Neuronal stem cell (in vitro differentiated cells): ENCODE results near the gene IGFN1.
"Not testable (repeated sequence)": the region's sequence is repeated elsewhere in the genome, so short reads cannot be mapped to it uniquely, and the experiment has no call there.

ENCODE experiments used
- DNase-seq: peaks from one replicate; pipeline ENCODE4 v3.0.0-alpha.2; 2013; ENCODE audit warnings: low spot score
- H2AFZ ChIP-seq: one replicate; pipeline ENCODE4 v1.6.1; 2013; ENCODE audit warnings: mild to moderate bottlenecking, low read length, inconsistent platforms
- H2AK5ac ChIP-seq: 2 replicates; pipeline ENCODE4 v1.6.1; 2013; ENCODE audit warnings: low read depth, mild to moderate bottlenecking, inconsistent platforms, low read length, moderate library complexity, mixed read lengths
- H2BK120ac ChIP-seq: 2 replicates; pipeline ENCODE4 v1.6.1; 2013; ENCODE audit warnings: low read depth, mild to moderate bottlenecking, inconsistent platforms, low read length, moderate library complexity, mixed read lengths
- H2BK12ac ChIP-seq: one replicate; pipeline ENCODE4 v1.6.1; 2013; ENCODE audit warnings: low read length, inconsistent platforms
- H2BK15ac ChIP-seq: 2 replicates; pipeline ENCODE4 v1.6.1; 2013; ENCODE audit warnings: mild to moderate bottlenecking, low read length, inconsistent platforms, mixed read lengths
- H2BK5ac ChIP-seq: one replicate; pipeline ENCODE4 v1.6.1; 2013; ENCODE audit warnings: inconsistent platforms, mild to moderate bottlenecking, low read length, moderate library complexity
- H3K14ac ChIP-seq: one replicate; pipeline ENCODE4 v1.6.1; 2013; ENCODE audit warnings: low read length, inconsistent platforms
- H3K18ac ChIP-seq: 2 replicates; pipeline ENCODE4 v1.6.1; 2013; ENCODE audit warnings: low read length, inconsistent platforms
- H3K23ac ChIP-seq: 2 replicates; pipeline ENCODE4 v1.6.1; 2013; ENCODE audit warnings: low read depth, mild to moderate bottlenecking, mixed read lengths, low read length, inconsistent platforms; ENCODE audit not compliant: poor library complexity
- H3K27ac ChIP-seq: replicated peaks from 3 replicates; pipeline ENCODE4 v1.5.1; 2013; ENCODE audit warnings: low read length, inconsistent platforms
- H3K27me3 ChIP-seq, 3 experiments: 2 replicates each; pipeline ENCODE4 v1.6.1; 2013; ENCODE audit warnings: low read length in 3 of 3, mild to moderate bottlenecking in 2 of 3, inconsistent platforms in 1 of 3, low read depth in 1 of 3, mixed read lengths in 1 of 3, moderate library complexity in 1 of 3; ENCODE audit not compliant: control insufficient read depth in 3 of 3, insufficient read depth in 3 of 3
- H3K36me3 ChIP-seq, 2 donors: replicated peaks in 1 of 2; 2 replicates each; pipeline ENCODE4 v1.6.1; 2013; ENCODE audit warnings: low read length in 2 of 2; ENCODE audit not compliant: control insufficient read depth in 2 of 2, insufficient read depth in 2 of 2
- H3K4ac ChIP-seq: 2 replicates; pipeline ENCODE4 v1.6.1; 2013; ENCODE audit warnings: inconsistent platforms, mild to moderate bottlenecking, low read length, moderate library complexity
- H3K4me1 ChIP-seq, 2 donors: 1 replicate in 1 of 2; 2 replicates in 1 of 2; pipeline ENCODE4 v1.6.1; 2013; ENCODE audit warnings: low read length in 2 of 2, low read depth in 1 of 2; ENCODE audit not compliant: control insufficient read depth in 2 of 2, insufficient read depth in 1 of 2
- H3K4me2 ChIP-seq: one replicate; pipeline ENCODE4 v1.6.1; 2013; ENCODE audit warnings: mild to moderate bottlenecking, low read length, inconsistent platforms; ENCODE audit not compliant: insufficient read depth, poor library complexity, severe bottlenecking
- H3K4me3 ChIP-seq, 2 donors: 2 replicates each; pipeline ENCODE4 v1.5.1; 2013; ENCODE audit warnings: low read length in 2 of 2, mild to moderate bottlenecking in 2 of 2, inconsistent platforms in 1 of 2, moderate library complexity in 1 of 2
- H3K79me1 ChIP-seq: one replicate; pipeline ENCODE4 v1.6.1; 2013; ENCODE audit warnings: low read depth, mild to moderate bottlenecking, inconsistent platforms, low read length, moderate library complexity
- H3K9ac ChIP-seq: one replicate; pipeline ENCODE4 v1.6.1; 2013; ENCODE audit warnings: mild to moderate bottlenecking, low read depth, low read length, inconsistent platforms; ENCODE audit not compliant: poor library complexity
- H3K9me3 ChIP-seq, 2 donors: replicated peaks in 1 of 2; 2 replicates each; pipeline versions ENCODE3 to v1.6.1; 2013; ENCODE audit warnings: low read length in 2 of 2, mild to moderate bottlenecking in 2 of 2, inconsistent platforms in 1 of 2, low read depth in 1 of 2, mixed read lengths in 1 of 2, moderate library complexity in 1 of 2; ENCODE audit not compliant: control insufficient read depth in 2 of 2, insufficient read depth in 1 of 2
- H4K8ac ChIP-seq: one replicate; pipeline ENCODE4 v1.6.1; 2013; ENCODE audit warnings: low read depth, mild to moderate bottlenecking, inconsistent platforms, low read length, moderate library complexity
- H4K91ac ChIP-seq: one replicate; pipeline ENCODE4 v1.6.1; 2013; ENCODE audit warnings: low read length, low read depth, mild to moderate bottlenecking, inconsistent platforms; ENCODE audit not compliant: poor library complexity
- WGBS, 2 donors: extraction: QIAGEN DNeasy Blood & Tissue Kit; methylation state at CpG; one replicate each; pipeline ENCODE4 v1.1.7; 2013; ENCODE audit warnings: missing lambda C conversion rate in 2 of 2, mixed read lengths in 1 of 2; ENCODE audit not compliant: insufficient read length in 2 of 2, insufficient replicate concordance in 1 of 2; ENCODE audit errors: extremely low coverage in 2 of 2; 5-methylcytosine and 5-hydroxymethylcytosine counted together

The IGFN1 gene

DNA sequence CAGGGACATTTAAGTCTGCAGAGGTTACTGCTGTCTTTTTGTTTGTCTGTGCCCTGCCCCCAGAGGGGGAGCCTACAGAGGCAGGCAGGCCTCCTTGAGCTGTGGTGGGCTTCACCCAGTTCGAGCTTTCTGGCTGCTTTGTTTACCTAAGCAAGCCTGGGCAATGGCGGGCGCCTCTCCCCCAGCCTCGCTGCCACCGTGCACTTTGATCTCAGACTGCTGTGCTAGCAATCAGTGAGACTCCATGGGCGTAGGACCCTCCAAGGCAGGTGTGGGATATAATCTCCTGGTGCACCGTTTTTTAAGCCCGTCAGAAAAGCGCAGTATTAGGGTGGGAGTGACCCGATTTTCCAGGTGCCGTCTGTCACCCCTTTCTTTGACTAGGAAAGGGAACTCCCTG, 49.0 kb downstream of the IGFN1 start:
- not testable (repeated sequence) for H3K9ac ChIP-seq, DNase-seq, H2BK5ac ChIP-seq, H2BK12ac ChIP-seq, H4K8ac ChIP-seq, H2BK15ac ChIP-seq, H2AK5ac ChIP-seq, H2BK120ac ChIP-seq, H2AFZ ChIP-seq, H4K91ac ChIP-seq, H3K4me3 ChIP-seq, H3K36me3 ChIP-seq, H3K79me1 ChIP-seq, H3K4me2 ChIP-seq, H3K9me3 ChIP-seq, H3K18ac ChIP-seq, H3K14ac ChIP-seq, H3K27ac ChIP-seq, H3K4me1 ChIP-seq, H3K23ac ChIP-seq, H3K27me3 ChIP-seq, H3K4ac ChIP-seq
- WGBS, 2 donors, result no CpG with 5 or more reads among the region's 11 CpGs

DNA sequence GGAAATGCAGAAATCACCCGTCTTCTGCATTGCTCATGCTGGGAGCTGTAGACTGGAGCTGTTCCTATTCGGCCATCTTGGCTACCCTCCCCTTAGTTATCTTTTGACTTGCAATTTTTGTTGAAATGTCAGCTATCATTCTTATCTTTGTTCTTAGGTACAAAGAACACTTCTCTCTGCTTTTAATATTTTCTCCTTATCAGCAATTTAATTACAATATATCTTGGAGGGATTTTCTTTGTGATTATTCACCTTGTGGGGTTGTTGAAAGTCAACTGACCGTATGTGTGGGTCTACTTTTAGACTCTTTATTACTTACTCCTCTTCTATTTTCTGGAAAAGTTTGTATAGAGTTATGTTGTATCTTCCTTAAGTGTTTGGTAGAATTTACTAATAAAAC, 49.5 kb downstream of the IGFN1 start:
- Histone ChIP-seq H2BK15ac (no peak overlapping the region), H3K36me3 (no peaks in the 10 kb centered on the region), H3K27me3 (peaks cover 0 to 3% (median 0%) of the 10 kb centered on the region in 3 experiments), H4K8ac (no peak overlapping the region), H3K4me3 (no peak overlapping the region), H2AFZ (no peak overlapping the region), H2AK5ac (no peak overlapping the region), H2BK12ac (no peak overlapping the region), H3K27ac (no peak overlapping the region), H3K23ac (no peak overlapping the region), H3K4me1 (no peaks in the 10 kb centered on the region), H2BK5ac (no peak overlapping the region), H3K4ac (no peak overlapping the region), H2BK120ac (no peak overlapping the region), H3K4me2 (no peak overlapping the region), H4K91ac (no peak overlapping the region), H3K9ac (no peak overlapping the region), H3K79me1 (no peaks in the 10 kb centered on the region), H3K9me3 (no peaks in the 10 kb centered on the region), H3K18ac (no peak overlapping the region), H3K14ac (no peak overlapping the region)
- whole genome bisulfite sequencing, 2 donors, result no CpG with 5 or more reads among the region's 3 CpGs
- DNase-seq, result no peak

DNA sequence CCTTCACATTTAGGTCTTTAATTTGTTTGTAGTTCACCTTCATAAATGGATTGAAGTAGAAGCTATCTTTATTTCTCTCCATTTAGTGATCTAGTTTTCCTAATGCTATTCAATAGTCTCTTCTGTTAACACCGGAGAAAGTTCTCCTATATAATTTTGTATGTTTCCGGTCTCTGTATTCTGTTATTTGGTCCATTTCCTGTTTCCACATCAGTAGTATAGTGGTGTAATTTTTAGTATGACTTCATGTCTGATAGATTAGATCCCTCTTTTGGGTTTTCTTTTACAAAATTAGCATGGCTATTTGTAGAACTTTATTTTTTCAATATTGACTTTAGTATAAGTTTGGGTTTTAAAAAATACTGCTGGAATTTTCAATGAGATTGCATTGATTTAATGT, 51.1 kb downstream of the IGFN1 start:
- no peaks in the 10 kb centered on the region for H3K4me1 ChIP-seq

DNA sequence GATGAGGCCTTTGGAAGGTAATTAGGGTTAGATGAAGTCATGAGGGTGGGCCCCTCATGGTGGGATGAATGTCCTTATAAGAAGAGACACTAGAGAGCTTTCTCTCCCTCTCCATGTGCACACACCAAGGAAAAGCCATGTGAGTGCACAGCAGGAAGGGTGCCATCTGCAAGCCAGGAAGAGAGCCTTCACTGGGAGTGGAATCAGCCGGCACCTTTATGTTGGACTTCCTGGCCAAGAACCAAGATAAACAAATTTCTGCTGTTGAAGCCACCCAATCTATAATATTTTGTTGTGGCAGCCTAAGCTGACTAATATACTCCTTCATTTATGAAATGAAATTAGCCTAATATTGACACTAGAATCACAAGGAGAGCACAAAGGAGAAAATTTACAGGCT, 54.5 kb downstream of the IGFN1 start:
- no peak overlapping the region for H3K14ac ChIP-seq
- H2AFZ ChIP-seq, result no peak overlapping the region
- no peak overlapping the region for H3K4me2 ChIP-seq
- no peak overlapping the region for H3K4me3 ChIP-seq
- H3K36me3 ChIP-seq, result no peaks in the 10 kb centered on the region
- H3K9ac ChIP-seq, result no peak overlapping the region
- H3K27ac ChIP-seq, result no peak overlapping the region
- no peaks in the 10 kb centered on the region for H3K9me3 ChIP-seq
- DNase-seq, result no peak
- no peak overlapping the region for H2BK15ac ChIP-seq
- H2BK120ac ChIP-seq, result no peak overlapping the region
- no peaks in the 10 kb centered on the region for H3K79me1 ChIP-seq
- H4K8ac ChIP-seq, result no peak overlapping the region
- WGBS, 2 donors, result no CpG with 5 or more reads among the region's 1 CpG
- H3K23ac ChIP-seq, result no peak overlapping the region
- H4K91ac ChIP-seq, result no peak overlapping the region
- no peak overlapping the region for H2BK12ac ChIP-seq
- peaks cover 0 to 13% (median 0%) of the 10 kb centered on the region in 3 experiments for H3K27me3 ChIP-seq
- no peak overlapping the region for H2AK5ac ChIP-seq
- no peaks in the 10 kb centered on the region for H3K4me1 ChIP-seq
- no peak overlapping the region for H2BK5ac ChIP-seq
- no peak overlapping the region for H3K4ac ChIP-seq
- no peak overlapping the region for H3K18ac ChIP-seq

More for the DNA sequence above, 51.1 kb downstream of the IGFN1 start:
- no peak overlapping the region for H2AFZ ChIP-seq
- no peak overlapping the region for H2BK5ac ChIP-seq
- no peak overlapping the region for H3K23ac ChIP-seq
- H3K4me2 ChIP-seq, result no peak overlapping the region
- no peak overlapping the region for H3K27ac ChIP-seq
- H4K8ac ChIP-seq, result no peak overlapping the region
- H3K36me3 ChIP-seq, result no peaks in the 10 kb centered on the region
- no peak overlapping the region for H3K4me3 ChIP-seq
- H2BK120ac ChIP-seq, result no peak overlapping the region
- WGBS, 2 donors, result no CpG with 5 or more reads among the region's 2 CpGs
- no peak overlapping the region for H2BK12ac ChIP-seq
- H3K9ac ChIP-seq, result no peak overlapping the region
- H3K4ac ChIP-seq, result no peak overlapping the region
- H2AK5ac ChIP-seq, result no peak overlapping the region
- no peaks in the 10 kb centered on the region for H3K9me3 ChIP-seq
- DNase-seq, result no peak
- no peak overlapping the region for H2BK15ac ChIP-seq
- H4K91ac ChIP-seq, result no peak overlapping the region
- H3K79me1 ChIP-seq, result no peaks in the 10 kb centered on the region
- H3K14ac ChIP-seq, result no peak overlapping the region
- H3K18ac ChIP-seq, result no peak overlapping the region
- H3K27me3 ChIP-seq, result peaks cover 0 to 6% (median 0%) of the 10 kb centered on the region in 3 experiments
